HUDEP-2 (cell line): ENCODE data around the gene FLYWCH1.

Source experiments
- DNase-seq, 76 experiments: peaks; one replicate each; lab custom pipeline; 2025; ENCODE audit not compliant: unreplicated experiment in 76 of 76; lab: John Stamatoyannopoulos, UW

FLYWCH1 gene

GRCh38 chr16:2980227-2981176 lies 68.8 kb downstream of the FLYWCH1 start, which contains the start of gene PKMYT1:
Gene PKMYT1 (minus strand): TSS chr16:2980446. CDS start chr16:2979657, 789 bp downstream.
- DNase-seq: peak in 73 of 76 experiments; percentile 51 to 96 (median 87)

DNA sequence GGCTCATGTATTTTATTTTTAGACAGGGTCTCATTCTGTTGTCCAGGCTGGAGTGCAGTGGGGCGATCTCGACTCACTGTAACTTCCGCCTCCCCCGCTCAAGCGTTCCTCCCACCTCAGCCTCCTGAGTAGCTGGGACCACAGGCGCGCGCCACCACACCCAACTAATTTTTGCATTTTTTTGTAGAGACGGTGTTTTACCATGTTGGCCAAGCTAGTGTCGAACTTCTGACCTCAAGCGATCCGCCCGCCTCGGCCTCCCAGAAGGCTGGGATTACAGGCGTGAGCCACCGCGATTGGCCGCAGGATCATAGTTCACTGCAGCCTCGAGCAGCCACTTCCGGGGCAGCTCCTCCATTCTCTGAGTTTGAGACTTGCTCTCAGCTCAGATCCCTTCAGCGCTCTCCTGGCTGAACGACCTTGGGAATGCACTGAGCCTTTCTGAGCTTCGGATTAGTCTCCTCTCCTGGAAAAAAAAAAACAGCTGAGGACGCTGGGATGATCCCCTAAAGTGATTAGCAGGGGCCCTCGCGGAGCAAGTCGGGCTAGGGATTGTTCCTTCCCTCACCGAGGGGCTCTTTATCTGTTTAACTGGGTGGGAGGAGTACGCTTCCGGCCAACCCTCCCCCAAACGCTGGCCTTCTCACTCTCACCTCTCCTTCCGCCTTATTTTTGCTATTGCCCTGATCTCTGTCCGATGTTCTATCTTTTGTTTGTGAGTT lies 69.6 kb downstream of the FLYWCH1 start:
- no peak for DNase-seq

- no peak for DNase-seq
These were observed 70.1 kb downstream of the FLYWCH1 start for GRCh38 chr16:2981899-2982250.

DNA sequence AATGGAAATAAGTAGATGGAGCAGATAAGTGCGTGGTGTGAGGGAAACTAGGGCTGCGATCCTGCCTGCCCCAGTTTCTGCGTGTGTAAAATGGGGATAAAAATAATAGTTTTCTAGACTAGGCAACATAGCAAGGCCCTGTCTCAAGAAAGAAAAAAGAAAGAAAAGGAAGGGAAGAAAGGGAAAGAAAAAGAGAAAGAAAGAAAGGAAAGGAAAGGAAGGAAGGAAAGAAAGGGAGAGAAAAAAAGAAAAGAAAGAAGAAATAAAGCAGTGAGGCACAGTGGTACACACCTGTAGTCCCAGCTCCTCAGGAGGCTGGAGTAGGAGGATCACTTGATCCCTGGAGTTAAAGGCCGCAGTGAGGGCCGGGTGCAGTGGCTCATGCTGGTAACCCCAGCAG lies 70.7 kb downstream of the FLYWCH1 start:
- no peak for DNase-seq

GRCh38 chr16:2983706-2984136 lies 72.0 kb downstream of the FLYWCH1 start:
- peak in 65 of 76 experiments; percentile 15 to 85 (median 62) for DNase-seq

DNA sequence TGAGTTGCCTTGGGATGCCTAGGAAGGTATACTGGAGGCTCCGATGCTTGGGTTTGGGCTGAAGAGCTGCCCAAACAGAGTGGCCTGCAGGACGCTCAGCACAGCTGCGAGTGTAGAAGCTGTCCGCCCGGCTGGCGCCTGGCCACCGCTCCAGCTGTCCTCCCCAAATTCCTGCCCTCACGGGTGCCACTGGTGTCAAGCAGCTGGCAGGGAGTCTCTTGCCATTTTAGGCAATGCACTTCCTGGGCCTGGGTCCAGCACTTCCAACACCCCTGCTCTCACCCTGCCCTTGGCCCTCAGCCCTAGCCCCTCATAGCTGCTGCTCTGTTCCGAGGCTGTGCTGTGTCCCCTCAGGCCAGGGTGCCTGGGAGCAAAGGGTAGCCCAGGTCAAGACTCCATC lies 73.7 kb downstream of the FLYWCH1 start:
- no peak for DNase-seq

- no peak for DNase-seq
These were observed 74.2 kb downstream of the FLYWCH1 start for GRCh38 chr16:2985893-2986355.

DNA sequence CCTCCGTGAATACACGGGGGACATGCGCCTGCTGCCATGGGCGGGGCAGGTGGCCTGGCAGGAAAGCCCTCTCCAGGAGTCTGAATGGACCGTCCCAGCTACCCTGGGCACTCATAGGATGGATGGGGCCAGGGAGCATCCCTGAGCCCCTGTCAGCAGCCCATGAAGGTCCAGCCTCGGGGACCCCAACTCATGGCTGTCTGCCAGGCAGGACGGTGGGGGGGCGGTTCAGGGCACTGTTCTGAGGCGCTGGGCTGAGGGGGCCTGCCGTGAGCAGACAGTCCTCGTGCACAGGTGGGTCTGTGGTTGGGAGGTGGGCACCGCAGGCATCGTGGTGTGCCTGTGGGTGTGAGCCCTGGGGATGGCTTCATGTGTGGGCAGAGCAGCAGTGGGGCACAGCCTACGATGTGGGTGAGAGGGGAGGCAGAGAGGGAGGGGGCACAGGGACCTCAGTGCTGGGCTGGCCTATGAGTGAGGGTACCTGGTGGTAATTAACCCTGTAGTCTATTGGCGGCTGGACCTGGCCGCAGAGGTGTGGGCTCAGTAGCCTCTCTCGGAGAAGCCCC lies 75.0 kb downstream of the FLYWCH1 start:
- no peak for DNase-seq

DNA sequence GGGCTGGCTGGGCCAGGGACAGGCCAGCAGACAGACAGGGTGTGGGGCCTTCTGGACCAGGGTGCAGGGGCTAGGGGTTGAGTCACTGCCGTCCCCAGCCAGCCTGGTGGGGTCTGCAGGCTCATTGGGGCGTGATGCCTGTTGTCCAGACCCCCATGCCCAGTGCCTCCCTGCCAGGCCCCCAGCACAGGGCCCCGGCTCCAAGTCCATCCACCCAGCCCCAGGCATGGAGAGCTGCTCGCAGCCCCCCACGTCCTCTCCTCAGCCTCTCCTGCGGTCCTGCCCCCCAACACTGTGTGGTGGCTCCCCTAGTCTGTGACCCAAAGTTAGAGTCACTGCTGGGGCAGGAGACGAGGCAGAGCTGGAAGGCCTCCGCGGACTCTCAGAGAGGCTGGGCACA lies 75.6 kb downstream of the FLYWCH1 start:
- DNase-seq: no peak

- no peak for DNase-seq
These were observed 76.1 kb downstream of the FLYWCH1 start for GRCh38 chr16:2987833-2988232.

DNA sequence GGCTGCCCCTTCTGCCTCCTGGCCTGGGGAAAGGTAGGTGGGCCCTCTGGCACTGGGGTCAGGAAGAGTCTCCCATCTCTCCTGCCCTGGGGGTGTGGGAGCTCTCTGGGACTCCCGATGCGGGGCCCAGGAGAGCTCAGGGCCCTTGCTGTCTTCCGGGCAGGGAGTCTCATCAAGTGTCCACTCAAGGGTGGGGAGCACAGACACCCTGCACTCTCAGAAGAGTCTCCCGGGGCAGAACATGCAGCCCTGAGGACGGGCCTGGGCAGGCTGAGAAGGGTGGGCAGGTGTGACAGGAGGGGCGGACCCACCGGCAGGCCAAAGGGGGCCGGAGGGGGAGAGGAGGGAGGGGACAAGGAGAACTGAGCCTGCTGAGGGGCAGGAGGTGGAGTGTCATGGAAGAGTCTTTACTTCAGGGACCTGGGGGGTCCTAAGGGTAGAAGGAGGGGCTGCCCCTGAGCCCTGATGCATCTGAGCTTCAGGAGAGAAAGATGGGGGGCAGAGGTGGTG lies 76.9 kb downstream of the FLYWCH1 start:
- no peak for DNase-seq

GRCh38 chr16:2990891-2991290 lies 79.2 kb downstream of the FLYWCH1 start:
- no peak for DNase-seq

- no peak for DNase-seq
These were observed 80.0 kb downstream of the FLYWCH1 start for GRCh38 chr16:2991566-2992261.

DNA sequence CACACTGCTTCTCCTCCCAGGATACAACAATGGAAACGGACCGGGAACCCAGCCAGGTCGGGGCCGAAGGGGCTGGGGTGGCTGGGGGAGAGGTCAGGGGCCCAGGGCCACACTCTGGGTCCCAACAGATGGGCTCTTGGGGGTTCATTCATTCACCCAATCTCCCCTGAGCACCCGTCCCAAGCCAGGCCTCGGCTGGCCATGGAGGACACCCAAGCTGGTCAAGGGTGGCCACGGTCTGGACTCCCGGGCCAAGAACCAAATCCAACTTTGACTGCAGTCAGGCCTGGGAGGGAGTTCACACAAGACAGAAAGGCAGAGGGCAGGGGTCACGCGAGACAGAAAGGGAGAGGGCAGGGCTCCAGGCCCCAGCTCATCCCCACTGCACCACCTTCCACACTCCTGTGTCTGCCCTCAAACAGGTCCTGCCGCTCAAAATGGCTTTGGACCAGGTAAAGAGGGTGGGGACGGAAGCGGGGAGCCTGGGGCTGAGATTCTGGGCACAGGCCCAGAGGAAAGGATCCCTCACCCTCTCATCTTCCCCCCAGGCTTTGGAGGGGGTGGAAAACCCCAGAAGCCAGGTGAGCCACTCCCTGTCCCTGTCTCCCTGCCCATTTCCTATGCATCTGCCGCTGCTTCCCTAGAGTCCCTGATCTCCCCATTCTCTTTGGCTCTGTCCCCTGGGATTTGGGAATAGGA lies 80.8 kb downstream of the FLYWCH1 start:
- no peak for DNase-seq

DNA sequence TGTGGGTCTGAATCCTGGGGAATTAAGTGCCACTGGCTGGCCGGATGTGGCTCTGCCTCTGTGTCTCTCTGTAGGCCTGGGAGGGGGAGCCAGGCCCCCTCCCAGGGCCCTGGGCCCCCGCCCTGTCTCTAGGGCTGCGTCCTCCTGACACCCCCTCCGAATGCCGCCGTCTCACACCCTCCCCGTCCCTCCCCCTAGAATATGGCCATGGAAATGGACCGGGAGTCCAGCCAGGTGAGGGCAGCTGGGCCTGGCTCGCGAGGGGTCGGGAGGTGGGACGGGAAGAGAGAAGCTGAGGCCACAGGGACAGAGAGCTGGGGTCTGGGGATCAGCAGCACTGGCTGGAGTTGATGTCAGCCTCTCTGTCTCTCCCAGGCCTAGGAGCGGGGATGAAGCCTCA lies 84.6 kb downstream of the FLYWCH1 start:
- no peak for DNase-seq

- DNase-seq: no peak
These were observed 88.2 kb downstream of the FLYWCH1 start for GRCh38 chr16:2999929-3000328.

DNA sequence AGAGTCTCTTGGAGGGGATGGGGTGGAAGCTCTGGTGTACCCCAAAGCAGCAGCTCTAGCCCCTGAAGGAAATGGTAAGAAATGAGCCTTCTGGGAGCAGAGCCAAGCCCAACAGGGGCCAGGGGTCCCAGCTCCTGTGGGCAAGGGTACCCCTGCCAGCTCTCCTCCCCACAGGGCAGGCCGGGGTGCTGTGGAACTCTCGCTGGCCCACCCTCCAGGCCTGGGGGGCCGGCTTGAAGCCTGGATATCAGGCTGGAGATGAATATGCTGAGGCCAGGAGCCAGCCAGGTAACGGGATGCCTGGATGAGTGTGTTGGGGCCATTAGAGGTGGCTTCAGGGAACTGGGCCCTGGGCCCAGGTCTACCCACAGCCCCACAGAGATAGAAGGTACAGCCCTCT lies 88.8 kb downstream of the FLYWCH1 start:
- DNase-seq: no peak
